ENCODE results near the gene WNK2.
A peak's percentile ranks its signal among the peaks of the same experiment; 100 is the strongest.
"Not testable (repeated sequence)": the region's sequence is repeated elsewhere in the genome, so short reads cannot be mapped to it uniquely, and the experiment has no call there.

The WNK2 gene

GRCh38 chr9:93183663-93184431 lies at the start of gene WNK2:
Gene WNK2 (plus strand): TSS chr9:93184139. CDS start chr9:93184930, 791 bp downstream.
- peak; percentile 55 for DNase-seq

- DNase-seq, result no peak
Measured at GRCh38 chr9:93134740-93135444, 49.0 kb upstream of the WNK2 start.

DNA sequence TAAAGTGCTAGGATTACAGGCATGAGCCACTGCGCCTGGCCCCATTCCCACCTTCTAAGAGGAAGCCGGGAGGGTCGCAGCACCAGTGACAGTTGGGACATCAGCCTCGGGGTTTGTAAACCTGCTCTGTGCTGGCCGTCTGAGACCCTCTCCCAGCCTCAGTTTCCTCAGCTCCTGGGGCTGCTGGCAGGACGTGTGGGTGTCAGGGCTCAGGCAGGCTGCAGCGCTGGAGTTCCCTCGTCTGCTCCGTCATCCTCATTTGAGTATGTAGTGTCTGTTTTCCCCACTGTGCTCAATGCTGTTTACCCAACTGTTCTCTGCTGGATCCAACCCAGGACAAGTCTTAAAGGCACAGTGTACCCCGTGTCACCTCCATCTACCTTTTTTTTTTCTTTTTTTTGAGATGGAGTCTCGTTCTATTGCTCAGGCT lies 47.9 kb upstream of the WNK2 start:
- no peak for DNase-seq

GRCh38 chr9:93137362-93137761 lies 46.6 kb upstream of the WNK2 start:
- no peak for DNase-seq

DNA sequence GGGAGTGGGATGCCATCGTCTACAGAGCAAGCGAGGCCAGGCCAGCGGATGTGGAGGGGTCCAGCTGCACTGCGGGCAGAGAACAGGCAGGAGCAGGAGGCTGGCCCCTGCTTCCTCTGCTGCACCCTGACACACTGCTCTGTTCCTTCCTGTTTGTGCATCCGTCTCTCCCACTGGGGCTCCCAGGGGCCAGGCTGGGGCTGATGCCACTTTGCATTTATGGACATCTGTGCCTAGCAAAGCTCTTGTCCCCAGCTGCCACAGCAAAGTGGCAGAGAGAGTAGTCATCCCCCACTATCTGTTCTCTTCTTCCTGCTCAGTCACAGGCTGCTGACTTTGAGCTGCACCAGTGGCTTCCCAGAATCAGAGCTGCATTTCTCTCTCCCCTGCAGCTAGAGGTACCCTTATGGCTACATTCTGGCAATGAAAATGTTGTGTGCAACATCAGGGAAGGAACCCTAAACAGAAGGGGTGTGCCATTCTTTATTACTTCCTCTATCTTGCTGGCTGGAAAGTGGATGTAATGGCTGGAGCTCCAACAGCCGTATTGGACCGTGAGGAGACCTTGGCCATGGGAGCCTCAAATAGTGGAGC lies 45.7 kb upstream of the WNK2 start:
- DNase-seq, result no peak

DNA sequence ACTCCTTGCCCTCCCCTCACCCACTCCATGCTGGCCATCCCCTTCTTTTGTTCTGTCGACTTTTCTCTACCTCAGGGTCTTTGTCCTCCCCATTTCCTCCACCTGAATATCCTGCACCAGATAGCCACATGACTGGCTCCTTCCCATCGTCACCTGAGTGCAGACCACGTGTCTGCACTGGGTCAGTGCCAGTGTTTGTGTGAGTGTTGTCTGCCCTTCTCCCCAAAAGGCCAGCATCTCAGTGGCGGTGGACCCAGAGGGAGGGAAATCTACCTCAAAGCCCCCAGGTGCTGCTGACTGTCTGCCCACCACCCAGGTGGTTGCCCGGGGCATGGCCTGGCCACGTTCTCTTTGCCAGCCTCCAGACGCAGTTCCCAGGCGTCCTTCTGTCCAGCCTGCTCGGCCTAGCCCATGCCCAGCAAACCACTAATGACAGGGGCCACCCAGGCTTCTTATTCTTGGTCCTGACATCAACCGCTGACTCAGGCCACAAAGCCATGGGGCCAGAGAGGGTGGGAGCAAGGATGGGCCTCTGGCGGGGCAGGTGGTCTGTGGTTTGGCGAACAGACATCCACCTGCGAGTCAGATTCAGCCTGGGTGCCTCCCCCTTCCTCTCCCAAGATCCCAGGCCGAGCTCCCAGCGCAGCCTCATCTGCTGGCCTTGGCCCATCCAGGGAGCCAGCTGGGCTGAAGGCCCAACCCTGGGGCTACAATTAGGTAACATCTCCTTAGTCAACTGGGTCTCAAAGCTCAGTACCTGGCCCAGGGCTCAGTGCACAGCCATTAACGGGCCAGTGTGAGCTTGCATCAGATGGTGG lies 44.4 kb upstream of the WNK2 start:
- DNase-seq, result no peak

- DNase-seq, result no peak
Measured at GRCh38 chr9:93141771-93142483, 42.0 kb upstream of the WNK2 start.

GRCh38 chr9:93143830-93144530 lies 40.0 kb upstream of the WNK2 start:
- peak; percentile 80 for DNase-seq

- DNase-seq, result not testable (repeated sequence)
Measured at GRCh38 chr9:93146696-93147095, 37.2 kb upstream of the WNK2 start.

DNA sequence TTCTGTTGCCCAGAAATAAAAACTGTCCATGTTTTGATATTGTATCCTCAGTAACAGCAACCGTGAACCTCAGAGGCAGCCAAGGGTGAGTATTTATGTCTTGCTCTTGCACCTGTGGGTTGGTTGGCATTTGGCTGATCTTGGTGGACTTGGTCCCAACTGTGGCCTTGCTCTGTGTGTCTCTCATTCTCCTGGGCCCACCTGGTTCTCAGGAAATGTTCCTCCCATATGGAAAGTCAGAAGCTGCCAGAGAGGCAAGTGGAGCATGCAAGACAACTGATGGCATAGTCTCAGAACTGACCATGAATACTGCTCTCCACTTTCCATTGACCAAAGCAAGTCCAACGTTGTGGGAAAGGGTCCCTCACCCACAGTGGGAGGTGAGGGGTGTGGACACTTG lies 36.3 kb upstream of the WNK2 start:
- no peak for DNase-seq

DNA sequence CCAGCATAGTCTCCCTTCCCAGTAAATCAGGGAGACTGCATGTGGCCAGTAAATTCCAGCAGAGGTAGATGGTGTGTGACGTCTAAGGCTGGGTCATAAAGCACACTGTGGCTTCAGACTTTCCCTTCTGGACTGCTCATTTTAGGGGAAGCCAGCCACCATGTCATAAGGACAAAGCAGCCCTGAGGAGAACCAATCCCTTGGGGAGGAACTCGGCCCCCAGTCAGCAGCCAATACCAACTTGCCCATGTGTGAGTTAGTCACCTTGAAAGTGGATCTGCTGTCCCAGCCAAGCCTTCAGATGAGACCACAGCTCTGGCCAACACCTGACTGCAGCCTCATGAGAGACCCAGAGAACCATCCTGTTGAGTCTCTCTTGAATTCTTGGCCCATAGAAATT lies 35.2 kb upstream of the WNK2 start:
- DNase-seq, result no peak

DNA sequence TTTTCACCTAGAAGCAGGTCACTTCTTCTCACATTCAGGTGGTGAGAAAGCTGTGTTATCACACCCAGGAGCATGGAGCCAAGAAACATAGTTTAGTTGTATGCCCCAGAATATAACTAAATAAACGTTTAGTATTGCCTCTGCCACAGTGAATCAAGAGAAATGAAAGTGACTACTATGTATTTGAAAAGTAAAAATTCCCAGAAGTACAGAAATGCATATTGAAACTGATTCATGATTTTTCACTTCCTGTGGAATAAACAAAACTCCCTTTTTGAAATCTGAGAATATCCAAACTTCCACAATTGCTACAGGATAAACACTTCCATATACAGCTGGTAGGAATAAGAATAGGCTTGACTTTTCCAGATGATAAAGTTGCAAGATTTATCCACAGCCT lies 34.6 kb upstream of the WNK2 start:
- no peak for DNase-seq

GRCh38 chr9:93151097-93151784 lies 32.7 kb upstream of the WNK2 start:
- DNase-seq, result no peak

- peak; percentile 48 for DNase-seq
Measured at GRCh38 chr9:93154293-93154903, 29.5 kb upstream of the WNK2 start.

DNA sequence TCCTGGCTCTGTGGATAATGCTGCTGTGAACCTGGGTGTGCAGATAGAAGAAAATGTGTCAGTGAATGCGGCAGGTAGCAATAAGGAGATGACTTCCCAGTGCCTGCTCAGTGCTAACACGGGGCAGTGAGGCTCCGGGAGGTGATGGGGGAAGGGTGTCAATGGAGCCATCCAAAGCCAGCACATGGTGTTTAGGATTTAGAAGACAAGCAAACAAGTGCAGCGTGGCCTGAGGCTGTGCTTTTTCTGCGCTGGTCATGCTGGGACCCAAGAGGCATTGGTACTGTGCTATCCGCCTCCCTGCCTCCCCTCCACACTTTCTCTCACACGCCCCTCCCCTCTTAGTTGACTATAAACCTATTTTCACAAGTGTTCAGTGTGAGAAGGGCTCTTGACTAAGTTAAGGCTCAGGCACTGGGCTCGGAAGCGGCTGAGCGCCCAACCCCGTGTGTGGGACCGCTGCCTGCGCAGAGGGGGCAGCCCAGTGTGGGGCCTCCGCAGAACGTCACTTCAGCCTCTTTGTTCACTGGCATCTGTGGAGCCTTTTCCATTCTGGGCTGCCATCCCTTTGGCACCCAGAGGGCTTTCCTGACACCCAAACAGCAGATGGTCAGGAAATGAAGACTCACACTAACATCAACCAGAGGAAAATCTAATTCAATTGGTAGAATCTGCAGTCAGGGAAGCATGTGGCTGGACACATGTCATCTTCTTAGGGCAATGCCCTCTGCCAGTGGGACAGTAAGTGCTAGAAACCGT lies 28.0 kb upstream of the WNK2 start:
- DNase-seq, result no peak

DNA sequence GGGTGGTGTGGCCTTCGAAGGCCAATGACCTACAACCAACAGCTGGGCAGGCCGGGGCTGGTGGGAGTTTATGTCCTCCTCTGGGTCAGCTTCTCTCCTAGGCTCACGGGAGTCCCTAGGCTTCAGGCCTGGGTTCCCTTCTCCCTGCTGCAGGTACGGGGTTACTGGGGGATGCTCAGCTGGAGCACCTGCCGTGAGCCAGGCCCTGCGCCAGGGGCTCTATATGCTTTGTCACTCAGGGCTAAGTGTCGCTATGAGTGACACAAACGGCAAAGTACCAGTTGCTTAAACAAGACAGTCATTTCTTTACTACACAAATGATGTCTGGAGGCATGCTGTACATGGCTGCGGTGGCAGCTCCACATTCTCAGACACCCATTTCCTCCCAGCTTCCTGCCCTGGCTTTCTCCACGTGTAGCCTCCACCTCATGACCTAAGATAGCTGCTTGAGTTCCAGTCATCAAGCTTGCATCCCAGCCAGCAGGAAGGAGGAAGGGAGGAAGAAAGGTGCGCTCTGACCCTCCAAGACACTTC lies 27.4 kb upstream of the WNK2 start:
- peak; percentile 26 for DNase-seq

DNA sequence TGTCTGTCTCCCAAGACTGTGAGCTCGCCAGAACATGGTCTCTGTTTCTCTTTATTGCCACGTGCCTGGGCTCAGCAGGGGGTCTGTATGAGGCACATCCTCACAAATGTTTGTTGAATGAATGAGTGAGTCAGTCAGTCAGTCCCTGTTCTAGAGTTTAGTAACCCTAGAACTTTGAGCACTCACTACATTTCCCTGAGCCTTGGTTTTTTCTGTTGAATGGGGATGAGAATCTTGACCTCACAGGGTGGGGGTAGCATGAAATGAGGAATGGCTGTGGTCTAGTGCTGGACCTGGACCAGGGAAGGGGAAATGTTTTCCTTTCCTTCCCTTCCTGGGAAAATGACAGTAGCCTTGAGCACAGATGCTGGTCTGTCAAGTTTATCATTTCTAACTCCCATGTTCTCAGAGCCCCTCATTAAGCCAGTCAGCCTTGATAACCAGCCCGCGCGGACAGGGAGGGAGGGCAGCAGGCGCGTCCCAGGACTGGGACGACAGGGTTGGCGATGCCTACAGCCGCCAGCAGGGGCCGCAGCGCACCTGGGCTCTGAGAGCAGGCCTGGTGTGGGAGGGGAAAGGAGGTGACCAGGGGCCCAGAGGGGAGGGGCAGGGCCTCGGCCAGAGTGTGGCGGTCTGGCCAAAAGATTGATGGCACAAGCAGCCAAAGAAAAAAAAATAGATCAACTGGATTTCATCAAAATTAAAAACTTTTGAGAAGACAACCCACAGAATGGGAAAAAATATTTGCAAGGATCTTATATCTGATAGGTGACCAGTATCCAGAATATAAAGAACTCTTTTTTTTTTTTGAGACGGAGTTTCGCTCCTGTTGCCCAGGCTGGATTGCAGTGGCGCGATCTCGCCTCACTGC lies 24.1 kb upstream of the WNK2 start:
- DNase-seq, result peak; percentile 78

DNA sequence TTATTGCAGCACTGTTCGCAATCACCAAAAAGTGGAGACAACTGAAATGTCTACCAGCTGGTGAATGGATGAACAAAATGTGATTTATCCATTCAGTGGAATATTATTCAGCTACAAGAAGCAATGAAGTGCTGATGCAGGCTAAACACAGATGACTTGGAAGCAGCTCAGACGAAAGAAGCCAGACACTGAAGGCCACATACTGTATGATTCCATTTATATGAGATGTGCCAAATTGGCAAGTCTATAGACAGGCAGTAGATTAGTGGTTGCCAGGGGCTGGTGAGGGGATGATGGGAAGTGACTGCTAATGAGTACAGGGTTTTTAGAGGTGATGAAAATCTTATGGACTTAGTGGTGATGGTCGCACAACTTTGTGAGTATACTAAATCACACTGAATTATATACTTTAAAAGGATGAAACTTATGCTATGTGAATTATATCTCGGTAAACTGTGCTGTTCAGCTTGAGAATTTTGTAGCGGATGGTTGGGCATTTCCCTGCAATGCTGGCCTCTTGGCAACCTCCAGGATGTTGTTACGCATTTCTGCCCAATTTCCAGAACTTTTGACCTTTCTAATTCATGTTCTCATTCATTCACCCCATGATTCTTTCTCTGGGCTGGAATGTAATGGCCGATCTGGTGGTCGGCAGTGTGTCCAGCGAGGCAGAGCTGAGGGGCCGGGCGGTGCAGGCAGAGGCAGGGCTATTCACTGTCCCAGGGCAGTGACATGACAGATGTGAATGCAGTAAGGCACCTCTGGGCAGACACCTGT lies 22.0 kb upstream of the WNK2 start:
- no peak for DNase-seq

Data from CD4-positive, alpha-beta T cell treated with Interleukin-6 for 4 hours (primary cell).